ENCODE data around the gene ZNG1F. TPM values are rescaled to one million over a fixed set of nuclear protein-coding genes. Genes with fewer than 3 reads are reported as not detected.
A peak's percentile ranks its signal among the peaks of the same experiment; 100 is the strongest.
"Not testable (repeated sequence)": the region's sequence is repeated elsewhere in the genome, so short reads cannot be mapped to it uniquely, and the experiment has no call there.

The ZNG1F gene
- polyA plus RNA-seq (2011; rRNA removed) (21.3 and 39.1 TPM in 2 replicates), polyA plus RNA-seq (2017; fragmentation: RNase III; extraction: RNeasy Plus Mini Kit Qiagen cat#74134 plus additional on column Dnase treatment) (9.3 to 10.6 TPM (median 9.9 TPM) in 3 replicates), polyA minus RNA-seq (2011; rRNA and poly(A)+ RNA removed) (7.2 and 23.8 TPM in 2 replicates)
- polyA plus RNA-seq (2012; cell fraction: cytosol; rRNA removed) = 15.2 and 24.2 TPM in 2 replicates
- polyA plus RNA-seq (2012; cell fraction: nucleus; rRNA removed) = 4.7 and 17.5 TPM in 2 replicates

- no CpG with 5 or more reads among the region's 31 CpGs for WGBS (ENCODE audit: missing lambda C conversion rate)
- ATAC-seq; H3K27ac ChIP-seq; H3K4me2 ChIP-seq; H3K9me3 ChIP-seq; H3K4me3 ChIP-seq; DNase-seq (ENCODE audit: low read depth in 1 of 2, low spot score in 1 of 2); H3K4me1 ChIP-seq; CTCF ChIA-PET; POLR2A ChIA-PET; FAIRE-seq: not testable (repeated sequence)
Observed at GRCh38 chr9:41189217-41189616, at the start of gene ZNG1F. TSS of gene ZNG1F (minus strand) at chr9:41189317. CDS start at chr9:41189258, 59 bp downstream.

- H3K4me1 ChIP-seq; FAIRE-seq; POLR2A ChIA-PET; H3K4me3 ChIP-seq; CTCF ChIA-PET; H3K9me3 ChIP-seq; DNase-seq (ENCODE audit: low read depth in 1 of 2, low spot score in 1 of 2); H3K4me2 ChIP-seq: not testable (repeated sequence)
- peak in 1 of 2 experiments; percentile 47; a peak in 2 of 6 replicates for ATAC-seq
- 0 out of 6 replicates have a peak overlapping the region, but pooled peaks of 1 of the 2 experiments have one; percentile 33 for H3K27ac ChIP-seq
- 59% methylated on average over 20 of the region's 51 CpGs for WGBS (ENCODE audit: missing lambda C conversion rate)
Observed at GRCh38 chr9:41237110-41237749, 48.1 kb upstream of the ZNG1F start.

- FAIRE-seq = not testable (repeated sequence)
Observed at GRCh38 chr9:41236486-41237109, 47.5 kb upstream of the ZNG1F start.

GRCh38 chr9:41234811-41235805 is 46.0 kb upstream of the ZNG1F start:
- ATAC-seq = not testable (repeated sequence)

More at GRCh38 chr9:41236486-41237109, 47.5 kb upstream of the ZNG1F start:
- POLR2A ChIA-PET; H3K4me3 ChIP-seq; CTCF ChIA-PET; DNase-seq (ENCODE audit: low read depth in 1 of 2, low spot score in 1 of 2); H3K4me1 ChIP-seq; H3K9me3 ChIP-seq; ATAC-seq; H3K4me2 ChIP-seq; H3K27ac ChIP-seq: not testable (repeated sequence)
- 20% methylated on average over 15 of the region's 23 CpGs for WGBS (ENCODE audit: missing lambda C conversion rate)

GRCh38 chr9:41234221-41234620 is 45.1 kb upstream of the ZNG1F start:
- CTCF ChIA-PET = interaction anchor here (0.7 kb wide), 1 partner anchor 12 kb away, joined by 4 read pairs; no protein-coding TSS in a partner anchor
- H3K4me2 ChIP-seq; ATAC-seq; H3K9me3 ChIP-seq; POLR2A ChIA-PET; H3K4me1 ChIP-seq; H3K4me3 ChIP-seq; H3K27ac ChIP-seq; DNase-seq (ENCODE audit: low read depth in 1 of 2, low spot score in 1 of 2); FAIRE-seq: not testable (repeated sequence)
- 24% methylated on average over 3 of the region's 3 CpGs for WGBS (ENCODE audit: missing lambda C conversion rate)

More at GRCh38 chr9:41234811-41235805, 46.0 kb upstream of the ZNG1F start:
- 43% methylated on average over 25 of the region's 55 CpGs for WGBS (ENCODE audit: missing lambda C conversion rate)
- H3K4me2 ChIP-seq; H3K27ac ChIP-seq; H3K4me1 ChIP-seq; DNase-seq (ENCODE audit: low read depth in 1 of 2, low spot score in 1 of 2); H3K4me3 ChIP-seq; H3K9me3 ChIP-seq; POLR2A ChIA-PET; FAIRE-seq; CTCF ChIA-PET: not testable (repeated sequence)

GRCh38 chr9:41232326-41232725 is 43.2 kb upstream of the ZNG1F start:
- H3K9me3 ChIP-seq; H3K27ac ChIP-seq; CTCF ChIA-PET; H3K4me3 ChIP-seq; H3K4me2 ChIP-seq; FAIRE-seq; POLR2A ChIA-PET; DNase-seq (ENCODE audit: low read depth in 1 of 2, low spot score in 1 of 2); H3K4me1 ChIP-seq: not testable (repeated sequence)
- WGBS (ENCODE audit: missing lambda C conversion rate) = 41% methylated on average over 10 of the region's 10 CpGs
- ATAC-seq = peak in 1 of 2 experiments; percentile 50; a peak in 2 of 6 replicates

GRCh38 chr9:41230418-41230817 is 41.3 kb upstream of the ZNG1F start:
- FAIRE-seq, H3K9me3 ChIP-seq, H3K4me1 ChIP-seq, H3K4me2 ChIP-seq, H3K4me3 ChIP-seq, CTCF ChIA-PET, H3K27ac ChIP-seq, POLR2A ChIA-PET: not testable (repeated sequence)
- 33% methylated on average over 3 of the region's 3 CpGs for whole genome bisulfite sequencing (ENCODE audit: missing lambda C conversion rate)
- DNase-seq (ENCODE audit: low read depth in 1 of 2, low spot score in 1 of 2) (peak in 1 of 2 experiments; percentile 16), ATAC-seq (peak; percentile 49 to 62)
